ENCODE data around the gene CARD19.

DNA sequence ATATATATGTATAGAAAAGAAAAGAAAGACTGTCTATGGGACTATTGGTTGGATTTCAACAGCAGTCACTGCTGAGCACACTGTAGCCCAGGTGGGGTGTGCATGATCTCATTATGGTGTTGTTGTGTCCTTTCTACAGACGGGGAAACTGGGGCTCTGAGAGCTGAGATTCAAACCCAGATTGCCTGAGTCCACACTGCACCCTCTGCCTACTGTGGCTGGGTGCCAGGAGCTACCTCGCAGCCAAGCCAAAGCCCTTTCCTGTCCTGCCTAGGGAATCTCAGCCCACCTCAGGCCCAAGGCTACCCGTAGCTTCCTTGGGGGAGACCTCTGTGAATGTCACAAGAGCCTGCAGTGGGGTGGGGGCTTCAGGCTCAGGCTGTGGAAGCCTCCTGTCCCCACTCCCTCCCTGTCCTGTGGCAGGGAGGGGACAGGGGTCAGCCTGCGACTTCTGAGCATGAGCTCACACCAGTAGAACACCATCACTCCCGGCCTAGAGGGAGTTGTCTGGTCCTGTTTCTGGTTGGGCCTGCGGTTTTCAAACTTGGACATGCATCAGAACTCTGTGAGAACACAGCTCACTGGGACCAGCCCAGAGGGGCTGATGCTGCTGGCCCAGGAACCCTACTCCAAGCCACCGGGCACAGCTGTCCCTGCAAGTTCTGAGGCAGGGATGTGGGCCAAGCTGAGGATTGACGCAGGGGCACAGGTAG is 45.9 kb downstream of the CARD19 start:
- TF ChIP-seq REST (IDR thresholded peaks at IDR 0.05; ENCODE audit: insufficient read depth in 1 of 2, low read depth in 2 of 2, low read length in 1 of 2) = no peak
- TF ChIP-seq CTCF (IDR thresholded peaks at IDR 0.05) = no peak
